NCI-H2107 (cell line): ENCODE data around the gene RGS9.

Source experiments
- DNase-seq: peaks from one replicate; lab custom pipeline; 2025; lab: John Stamatoyannopoulos, UW

The RGS9 gene

DNA sequence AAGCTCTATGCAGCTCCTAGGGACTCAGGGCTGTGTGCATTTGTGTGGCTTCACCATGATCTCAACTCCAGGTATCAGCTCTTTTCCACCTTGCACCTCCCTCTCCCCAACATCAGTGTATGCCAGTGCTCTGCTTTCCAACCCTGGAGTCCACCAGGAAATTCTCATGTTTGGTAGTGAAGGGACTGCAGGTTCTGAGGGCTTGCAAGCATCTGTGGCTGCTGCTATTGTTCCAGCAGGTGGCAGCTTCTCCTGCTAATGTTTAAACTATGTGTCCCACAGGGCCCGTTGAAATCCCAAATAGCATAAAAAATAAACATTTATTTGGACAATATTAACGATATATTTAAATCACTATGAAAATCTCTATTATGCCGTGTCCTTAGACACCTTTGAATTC, 82.0 kb downstream of the RGS9 start:
- DNase-seq = no peak

- no peak for DNase-seq
These were observed 82.5 kb downstream of the RGS9 start for GRCh38 chr17:65219707-65220106.

GRCh38 chr17:65220732-65221131, 83.6 kb downstream of the RGS9 start:
- DNase-seq = no peak

GRCh38 chr17:65222214-65222738, 85.1 kb downstream of the RGS9 start:
- no peak for DNase-seq

DNA sequence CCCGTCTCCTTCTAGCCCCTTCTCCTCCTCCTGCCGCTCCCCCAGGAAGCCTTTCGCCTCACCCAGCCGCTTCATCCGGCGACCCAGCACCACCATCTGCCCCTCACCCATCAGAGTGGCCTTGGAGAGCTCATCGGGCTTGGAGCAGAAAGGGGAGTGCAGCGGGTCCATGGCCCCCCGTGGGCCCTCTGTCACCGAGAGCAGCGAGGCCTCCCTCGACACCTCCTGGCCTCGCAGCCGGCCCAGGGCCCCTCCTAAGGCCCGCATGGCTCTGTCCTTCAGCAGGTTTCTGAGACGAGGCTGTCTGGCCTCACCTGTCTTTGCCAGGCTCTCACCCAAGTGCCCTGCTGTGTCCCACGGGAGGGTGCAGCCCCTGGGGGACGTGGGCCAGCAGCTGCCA, 87.9 kb downstream of the RGS9 start:
- DNase-seq = no peak

DNA sequence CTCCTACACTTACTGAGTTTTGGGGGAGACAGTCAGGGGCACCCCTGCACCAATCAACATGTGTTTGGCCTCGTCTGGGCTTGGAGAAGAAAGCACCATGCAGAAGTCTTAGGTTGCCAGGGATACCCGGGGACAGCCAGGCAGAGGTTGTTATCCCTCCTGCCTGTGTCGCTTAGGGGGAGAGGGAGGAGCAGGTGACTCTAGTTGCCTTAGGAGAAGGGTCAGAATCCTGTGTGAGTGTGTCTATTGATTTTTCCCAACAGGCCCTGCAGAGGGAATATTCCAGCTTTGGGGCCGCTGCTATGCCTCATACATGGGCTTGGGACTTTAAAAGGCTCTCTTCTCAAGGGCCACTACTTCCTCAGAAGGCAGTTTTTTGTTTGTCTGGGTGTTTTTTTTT, 89.1 kb downstream of the RGS9 start:
- DNase-seq = no peak

GRCh38 chr17:65227637-65228036, 90.5 kb downstream of the RGS9 start:
- no peak for DNase-seq

- no peak for DNase-seq
These were observed 91.1 kb downstream of the RGS9 start for GRCh38 chr17:65228287-65228686.

DNA sequence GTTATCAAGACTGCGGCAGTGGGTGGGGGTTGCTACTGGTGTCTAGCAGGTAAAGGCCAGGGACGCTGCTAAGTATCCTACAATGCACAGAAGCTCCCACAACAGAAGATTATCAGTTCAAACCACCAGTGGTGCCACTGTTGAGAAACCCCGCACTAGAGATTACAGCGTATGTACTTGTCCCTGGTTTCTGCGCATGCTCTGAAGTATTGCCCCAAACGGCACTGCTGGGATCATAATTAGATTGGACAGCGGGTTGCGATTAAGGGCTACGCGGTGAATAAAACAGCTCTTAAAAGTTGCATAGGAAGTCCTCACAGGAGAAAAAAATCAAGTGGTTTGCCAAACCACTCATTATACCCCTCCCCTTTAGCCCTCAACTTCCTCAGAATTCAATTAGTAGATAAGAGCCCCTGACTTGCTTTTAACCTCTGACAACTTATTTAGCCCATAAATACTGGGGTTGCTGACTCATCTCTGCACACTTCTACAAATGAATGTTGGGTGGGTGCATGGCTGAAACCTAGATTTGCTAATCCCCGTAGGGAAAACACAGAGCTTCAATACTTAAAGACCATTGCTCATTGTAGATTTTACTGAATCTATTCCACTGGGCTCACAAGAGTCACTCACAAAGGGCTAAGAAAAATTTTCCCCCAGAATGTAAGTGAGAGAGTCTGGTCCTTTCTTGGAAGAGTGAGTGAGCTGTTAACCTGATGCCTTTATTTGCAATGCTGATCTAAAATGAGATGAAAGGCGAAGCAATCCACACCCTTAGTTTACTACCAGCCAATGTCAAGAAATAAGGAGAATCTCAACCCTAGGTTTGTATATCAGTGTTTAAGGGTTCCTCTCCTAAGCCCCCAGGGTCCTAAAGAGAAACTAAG, 91.8 kb downstream of the RGS9 start:
- DNase-seq = no peak

GRCh38 chr17:65229621-65229995, 92.4 kb downstream of the RGS9 start:
- no peak for DNase-seq

GRCh38 chr17:65230040-65230439, 92.9 kb downstream of the RGS9 start:
- DNase-seq = no peak

DNA sequence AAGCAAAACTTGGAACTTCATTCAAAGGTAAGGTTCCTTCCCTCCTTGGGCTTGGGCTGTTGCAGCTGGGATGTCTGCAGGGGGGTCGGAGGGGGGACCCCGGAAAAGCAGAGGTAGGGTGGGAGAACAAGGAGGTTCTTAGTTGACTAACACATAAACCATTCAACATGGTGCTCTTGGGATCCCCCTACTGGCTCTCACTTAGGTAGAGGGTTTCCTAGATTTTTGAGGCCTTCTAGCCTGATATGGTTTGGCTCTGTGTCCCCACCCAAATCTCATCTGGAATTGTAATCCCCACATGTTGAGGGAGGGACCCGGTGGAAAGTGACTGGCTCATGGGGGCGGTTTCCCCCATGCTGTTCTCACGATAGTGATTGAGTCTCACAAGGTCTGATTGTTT, 93.9 kb downstream of the RGS9 start:
- DNase-seq = no peak

DNA sequence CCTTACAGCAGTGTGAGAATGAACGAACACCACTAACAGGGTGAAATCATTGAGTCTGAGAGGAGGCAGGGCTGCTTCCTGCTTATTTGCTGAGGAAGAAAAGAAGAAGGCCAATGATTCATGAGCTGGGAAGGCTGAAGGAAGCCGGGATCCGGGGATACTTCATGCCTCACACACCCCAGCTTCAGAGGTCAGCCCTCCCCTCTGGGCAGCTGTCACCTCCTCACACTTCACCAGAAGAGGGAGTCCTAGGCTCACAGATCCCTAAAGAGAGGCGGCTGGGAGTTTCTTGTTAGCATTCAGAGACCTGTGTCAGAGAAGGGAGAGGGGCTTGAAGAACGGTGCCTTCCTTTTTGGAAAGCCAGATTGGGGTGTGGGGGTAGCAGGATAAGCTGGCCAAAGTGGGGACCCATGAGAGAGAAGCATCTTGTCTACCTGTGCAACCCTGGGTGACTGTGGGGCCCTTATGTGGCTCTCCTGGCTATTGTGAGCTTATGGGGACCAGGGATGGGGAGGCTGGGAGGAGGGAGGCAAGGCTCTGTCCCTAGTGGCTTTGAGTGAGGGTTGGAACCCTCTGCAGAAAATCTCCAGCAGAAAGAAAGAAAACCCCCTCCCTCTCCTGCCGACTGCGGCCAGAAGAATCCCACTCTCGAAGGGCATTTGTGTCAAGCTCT, 94.6 kb downstream of the RGS9 start:
- DNase-seq = no peak

DNA sequence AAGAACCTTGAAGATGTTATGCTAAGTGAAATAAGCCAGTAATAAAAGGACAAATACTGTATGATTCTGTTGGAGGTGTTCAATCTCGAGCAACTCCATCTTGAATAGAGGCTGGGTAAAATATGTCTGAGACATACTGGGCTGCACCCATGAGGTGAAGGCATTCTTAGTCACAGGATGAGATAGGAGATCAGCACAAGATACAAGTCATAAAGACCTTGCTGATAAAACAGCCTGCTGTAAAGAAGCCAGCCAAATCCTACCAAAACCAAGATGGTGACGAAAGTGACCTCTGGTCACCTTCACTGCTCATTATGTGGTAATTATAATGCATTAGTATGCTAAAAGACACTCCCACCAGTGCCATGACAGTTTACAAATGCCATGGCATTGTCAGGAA, 98.1 kb downstream of the RGS9 start:
- DNase-seq = no peak

DNA sequence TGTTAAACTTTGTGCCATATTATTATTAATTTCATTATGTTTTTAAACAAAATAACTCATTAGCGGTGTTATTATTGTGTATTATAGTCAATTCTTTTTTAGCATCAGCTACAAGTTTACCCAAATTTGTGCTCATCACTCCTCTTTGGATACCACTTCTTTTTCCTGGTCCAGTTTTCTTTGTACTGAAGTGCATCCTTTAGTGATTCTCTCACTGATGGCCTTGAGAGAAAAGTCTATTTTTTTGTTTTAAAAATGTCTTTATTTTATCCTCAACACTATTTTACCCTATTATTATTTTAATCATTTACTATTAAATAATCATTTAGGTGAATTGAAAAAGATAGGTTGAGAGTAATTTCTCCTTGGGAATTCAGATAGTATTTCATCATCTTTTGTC, 99.2 kb downstream of the RGS9 start:
- DNase-seq = no peak

GRCh38 chr17:65243838-65244625, 106.9 kb downstream of the RGS9 start:
- no peak for DNase-seq

GRCh38 chr17:65246252-65246651, 109.1 kb downstream of the RGS9 start:
- no peak for DNase-seq

- DNase-seq = no peak
These were observed 112.6 kb downstream of the RGS9 start for GRCh38 chr17:65249774-65250173.

DNA sequence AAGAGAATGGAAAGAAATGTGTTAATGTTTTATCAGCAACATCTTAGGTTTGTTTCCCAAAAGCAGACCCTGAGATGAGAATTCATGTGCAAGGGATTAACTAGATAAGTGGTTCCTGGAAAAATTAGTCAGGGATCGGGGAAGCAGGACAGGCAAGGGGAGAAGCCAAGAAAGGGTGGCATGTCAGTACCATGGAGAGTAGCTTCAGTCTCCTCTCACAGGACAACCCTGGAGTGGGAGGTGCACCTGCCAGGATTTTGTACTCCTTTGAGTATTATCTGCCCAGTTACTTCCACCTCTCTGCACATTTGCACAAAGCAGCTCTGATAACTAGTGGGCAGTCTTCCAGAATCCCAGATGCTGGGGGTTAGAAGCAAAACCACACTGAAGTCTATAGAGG, 117.0 kb downstream of the RGS9 start:
- no peak for DNase-seq

DNA sequence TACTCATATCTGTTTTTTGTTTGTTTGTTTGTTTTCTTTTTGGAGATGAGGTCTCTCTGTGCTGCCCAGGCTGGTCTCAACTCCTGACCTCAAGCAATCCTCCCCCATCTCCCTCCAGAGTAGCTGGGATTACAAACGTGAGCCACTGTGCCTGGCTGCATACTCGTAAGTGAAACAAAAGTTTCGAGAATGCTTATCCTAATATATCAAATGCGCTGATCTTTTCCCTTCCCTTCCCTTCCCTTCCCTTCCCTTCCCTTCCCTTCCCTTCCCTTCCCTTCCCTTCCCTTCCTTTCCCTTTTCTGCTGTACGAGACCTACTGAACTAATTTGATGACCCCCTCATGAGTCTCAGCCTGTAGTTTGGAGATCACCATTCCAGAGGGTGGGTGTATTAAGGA, 122.1 kb downstream of the RGS9 start:
- no peak for DNase-seq

DNA sequence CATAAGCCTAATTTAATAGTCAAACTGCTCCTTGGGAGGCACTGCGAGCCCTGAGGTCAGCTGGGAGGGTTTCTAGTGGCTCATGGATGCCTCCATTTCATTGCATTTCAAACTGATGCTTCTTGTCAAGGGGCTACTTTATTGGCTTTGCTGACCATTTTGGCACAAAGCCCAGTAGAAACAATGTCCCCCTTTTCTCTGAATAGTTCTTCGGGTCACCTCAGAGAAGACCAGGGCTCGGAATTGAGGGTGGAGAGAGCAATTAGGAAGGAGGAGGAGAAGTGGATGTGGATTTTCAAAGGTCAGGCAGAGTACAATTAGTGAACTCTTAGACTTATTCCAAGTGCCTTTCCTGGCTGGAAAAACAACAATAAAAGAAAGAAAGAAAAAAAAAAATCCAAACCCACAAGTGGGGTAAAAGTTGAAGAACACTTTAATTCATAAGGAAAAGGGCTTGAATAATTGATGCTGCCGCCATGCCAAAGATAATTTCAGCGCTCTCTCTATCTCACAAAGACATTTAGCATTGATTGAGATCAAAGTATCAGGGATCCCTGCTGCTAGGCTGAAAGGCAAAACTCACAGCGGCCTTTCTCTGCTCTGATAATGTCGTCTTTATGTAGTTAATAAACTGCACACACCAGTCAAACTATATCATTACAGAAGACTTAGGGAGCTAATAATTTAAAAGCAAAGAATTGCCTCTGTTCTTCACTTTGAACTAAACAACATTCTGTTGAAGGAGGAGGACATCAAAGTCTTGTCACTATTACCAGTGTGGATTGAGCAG, 122.7 kb downstream of the RGS9 start:
- DNase-seq = no peak

GRCh38 chr17:65260626-65261025, 123.5 kb downstream of the RGS9 start:
- no peak for DNase-seq
